MCF 10A (cell line): ENCODE measurements around the gene PAX6. TPM values are rescaled to one million over a fixed set of nuclear protein-coding genes. Genes with fewer than 3 reads are reported as not detected.

ENCODE experiments used
- BruUV-seq: library from RNA; stranded (reverse); fragments of 400-500 nt; replicated peaks from 2 replicates; lab custom pipeline; 2021; lab: Mats Ljungman, UMichigan
- CTCF ChIA-PET: fragments of 300-600 bp; sonication (Branson Sonifier 250); formaldehyde crosslinking; extraction: SDS; loops from one replicate; lab custom pipeline; 2021; ENCODE audit warnings: antibody characterized with exemption, inconsistent platforms; lab: Yijun Ruan, JAX
- POLR2A ChIA-PET: fragments of 300-600, 350-650 bp; sonication (Branson Sonifier 250); formaldehyde crosslinking; extraction: SDS; loops from one replicate; lab custom pipeline; 2020; ENCODE audit warnings: antibody characterized with exemption, inconsistent platforms; lab: Yijun Ruan, JAX
- DNase-seq: peaks from one replicate; pipeline ENCODE4 v3.0.0-alpha.2; 2018; ENCODE audit not compliant: unreplicated experiment
- H3K27ac Mint-ChIP-seq: one replicate; pipeline ENCODE4 v1.8.0; 2022; ENCODE audit warnings: mild to moderate bottlenecking, low read depth, mixed read lengths; ENCODE audit not compliant: unreplicated experiment
- H3K27me3 Mint-ChIP-seq: one replicate; pipeline ENCODE4 v1.8.0; 2022; ENCODE audit warnings: mixed read lengths; ENCODE audit not compliant: insufficient read depth, unreplicated experiment
- H3K36me3 Mint-ChIP-seq: one replicate; pipeline ENCODE4 v1.8.0; 2022; ENCODE audit warnings: mild to moderate bottlenecking, moderate library complexity, mixed read lengths; ENCODE audit not compliant: insufficient read depth, unreplicated experiment
- H3K4me1 Mint-ChIP-seq: one replicate; pipeline ENCODE4 v1.8.0; 2022; ENCODE audit warnings: mixed read lengths; ENCODE audit not compliant: insufficient read depth, unreplicated experiment
- H3K4me3 Mint-ChIP-seq: one replicate; pipeline ENCODE4 v1.8.0; 2022; ENCODE audit warnings: mild to moderate bottlenecking, moderate library complexity, mixed read lengths; ENCODE audit not compliant: unreplicated experiment
- H3K9me3 Mint-ChIP-seq: one replicate; pipeline ENCODE4 v1.8.0; 2022; ENCODE audit warnings: mixed read lengths; ENCODE audit not compliant: unreplicated experiment
- CTCF ChIP-seq: fragments of 200-600 bp; IDR thresholded peaks from one replicate; pipeline ENCODE4 v1.8.0; 2022; ENCODE audit warnings: antibody characterized with exemption, mild to moderate bottlenecking; ENCODE audit not compliant: unreplicated experiment
- intact Hi-C: fragments of 100-400 bp; cut with micrococcal nuclease; formaldehyde crosslinking; loops from 2 replicates; pipeline ENCODE4 v1.14.1; 2022
- total RNA-seq: library from RNA; stranded (reverse); gene quantifications from 2 replicates; pipeline ENCODE4 v1.2.3, GENCODE V29; 2022

PAX6 gene
- total RNA-seq, 1 experiment from 2014 or later = not detected

- Mint-ChIP-seq H3K27ac (no peak overlapping the region), H3K27me3 (no peaks in the 10 kb centered on the region), H3K36me3 (no peaks in the 10 kb centered on the region), H3K4me3 (no peak overlapping the region), H3K9me3 (no peaks in the 10 kb centered on the region), H3K4me1 (no peaks in the 10 kb centered on the region)
- peak; percentile 0 for DNase-seq
- no TSS peak for BruUV-seq
- ChIA-PET POLR2A (no interaction called here), CTCF (no interaction called here)
- no peak for TF ChIP-seq CTCF
- intact Hi-C loops = no loop called here
Measured at GRCh38 chr11:31779374-31779791, 31.7 kb downstream of the PAX6 start.

GRCh38 chr11:31772412-31772811, 38.7 kb downstream of the PAX6 start:
- TF ChIP-seq CTCF = no peak
- Mint-ChIP-seq H3K27me3 (no peaks in the 10 kb centered on the region), H3K36me3 (no peaks in the 10 kb centered on the region), H3K4me1 (no peaks in the 10 kb centered on the region), H3K27ac (no peak overlapping the region), H3K9me3 (no peaks in the 10 kb centered on the region), H3K4me3 (no peak overlapping the region)
- no peak for DNase-seq
- no TSS peak for BruUV-seq
- CTCF ChIA-PET = no interaction called here
- intact Hi-C loops = no loop called here
- POLR2A ChIA-PET = no interaction called here

- H3K36me3 Mint-ChIP-seq = no peaks in the 10 kb centered on the region
- H3K4me1 Mint-ChIP-seq = no peaks in the 10 kb centered on the region
- intact Hi-C loops = no loop called here
- no peak overlapping the region for H3K27ac Mint-ChIP-seq
- no peaks in the 10 kb centered on the region for H3K27me3 Mint-ChIP-seq
- DNase-seq = no peak
- ChIA-PET CTCF (interaction anchor here (0.6 to 1.0 kb wide), 3 partner anchors 10 to 129 kb away, joined by 3 to 7 read pairs (median 3); no protein-coding TSS in a partner anchor), POLR2A (no interaction called here)
- no peak overlapping the region for H3K4me3 Mint-ChIP-seq
- no peaks in the 10 kb centered on the region for H3K9me3 Mint-ChIP-seq
- TF ChIP-seq CTCF = no peak
- no TSS peak for BruUV-seq
Measured at GRCh38 chr11:31770011-31770700, 41.0 kb downstream of the PAX6 start.

GRCh38 chr11:31768749-31769640, 42.1 kb downstream of the PAX6 start:
- CTCF ChIA-PET = interaction anchor here (0.6 to 1.5 kb wide), 3 partner anchors 30 to 128 kb away, joined by 3 to 5 read pairs (median 3); no protein-coding TSS in a partner anchor
- H3K4me3 Mint-ChIP-seq = no peak overlapping the region
- H3K4me1 Mint-ChIP-seq = no peaks in the 10 kb centered on the region
- H3K27ac Mint-ChIP-seq = no peak overlapping the region
- H3K9me3 Mint-ChIP-seq = no peaks in the 10 kb centered on the region
- no peaks in the 10 kb centered on the region for H3K27me3 Mint-ChIP-seq
- intact Hi-C loops = loop anchor here (10.0 kb wide), 1 partner anchor 124 kb away; no protein-coding TSS in a partner anchor
- BruUV-seq = no TSS peak
- DNase-seq = no peak
- TF ChIP-seq CTCF = no peak
- POLR2A ChIA-PET = no interaction called here
- no peaks in the 10 kb centered on the region for H3K36me3 Mint-ChIP-seq
